MM.1S (cell line): Measurements from ENCODE around the gene RPN2.

ENCODE experiments used
- CTCF ChIP-seq: fragments of 300-600 bp; sonication (generic); IDR thresholded peaks from 2 replicates; pipeline ENCODE4 v1.5.1; 2016; ENCODE audit warnings: antibody characterized with exemption, low read length, mixed read lengths
- EZH2 ChIP-seq: fragments of 300-600 bp; sonication (generic); optimal IDR thresholded peaks from 2 replicates; pipeline ENCODE3; 2017; ENCODE audit warnings: low read depth, mild to moderate bottlenecking, antibody characterized with exemption, low read length, mixed read lengths

DNA sequence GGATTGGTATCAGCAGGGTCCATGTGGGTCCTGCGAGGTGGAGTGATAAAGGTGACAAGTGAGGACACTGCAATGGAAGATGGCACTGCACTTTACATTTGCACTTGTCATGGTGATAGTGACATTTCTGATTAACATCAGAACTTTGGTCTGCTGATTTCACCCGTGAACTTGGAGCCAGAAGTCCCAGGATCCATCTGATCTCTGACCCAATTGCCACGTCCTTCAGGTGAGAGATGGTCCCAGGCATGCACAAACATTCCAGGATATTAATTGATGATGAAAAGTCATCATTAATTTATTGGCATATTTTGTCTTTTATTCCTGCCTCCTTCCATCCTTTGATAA, 92.3 kb downstream of the RPN2 start:
- TF ChIP-seq CTCF, result no peak
- no peak for TF ChIP-seq EZH2
